Fibroblast of lung (primary cell): ENCODE data around the gene TMEM178B.

Experiments used
- EZH2 ChIP-seq: IDR thresholded peaks from 2 replicates; pipeline ENCODE4 v1.5.1; 2012; ENCODE audit warnings: low read length, control low read depth, mild to moderate bottlenecking; ENCODE audit errors: missing control alignments
- TF ChIP-seq, protein P1 (sequence below), 2 donors: IDR thresholded peaks in 1 of 2; conservative IDR thresholded peaks in 1 of 2; 1 replicate in 1 of 2; 2 replicates in 1 of 2; pipeline ENCODE4 v1.5.1; 2011 to 2012; ENCODE audit warnings: low read length in 2 of 2, control low read depth in 1 of 2, inconsistent platforms in 1 of 2, low read depth in 1 of 2, mild to moderate bottlenecking in 1 of 2

DNA sequence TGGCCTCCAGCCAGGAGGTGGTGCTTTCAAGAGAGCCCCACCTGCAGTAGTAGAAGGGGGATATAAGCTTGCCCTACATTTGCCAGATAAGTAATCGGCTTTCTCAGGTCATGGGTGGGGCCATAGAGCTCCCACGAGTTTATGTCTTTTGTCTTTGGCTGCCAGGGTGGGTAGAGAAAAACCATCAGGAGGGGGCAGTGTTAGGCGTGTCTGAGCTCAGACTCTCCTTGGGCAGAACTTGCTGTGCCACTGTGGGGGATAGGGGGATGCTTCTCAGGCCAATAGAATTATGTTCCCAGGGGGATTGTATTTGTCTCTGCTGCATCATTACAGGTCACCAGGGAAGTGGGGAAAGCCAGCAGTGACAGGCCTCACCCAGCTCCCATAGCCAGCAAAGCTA lies 46.8 kb upstream of the TMEM178B start:
- TF ChIP-seq, protein P1, sequence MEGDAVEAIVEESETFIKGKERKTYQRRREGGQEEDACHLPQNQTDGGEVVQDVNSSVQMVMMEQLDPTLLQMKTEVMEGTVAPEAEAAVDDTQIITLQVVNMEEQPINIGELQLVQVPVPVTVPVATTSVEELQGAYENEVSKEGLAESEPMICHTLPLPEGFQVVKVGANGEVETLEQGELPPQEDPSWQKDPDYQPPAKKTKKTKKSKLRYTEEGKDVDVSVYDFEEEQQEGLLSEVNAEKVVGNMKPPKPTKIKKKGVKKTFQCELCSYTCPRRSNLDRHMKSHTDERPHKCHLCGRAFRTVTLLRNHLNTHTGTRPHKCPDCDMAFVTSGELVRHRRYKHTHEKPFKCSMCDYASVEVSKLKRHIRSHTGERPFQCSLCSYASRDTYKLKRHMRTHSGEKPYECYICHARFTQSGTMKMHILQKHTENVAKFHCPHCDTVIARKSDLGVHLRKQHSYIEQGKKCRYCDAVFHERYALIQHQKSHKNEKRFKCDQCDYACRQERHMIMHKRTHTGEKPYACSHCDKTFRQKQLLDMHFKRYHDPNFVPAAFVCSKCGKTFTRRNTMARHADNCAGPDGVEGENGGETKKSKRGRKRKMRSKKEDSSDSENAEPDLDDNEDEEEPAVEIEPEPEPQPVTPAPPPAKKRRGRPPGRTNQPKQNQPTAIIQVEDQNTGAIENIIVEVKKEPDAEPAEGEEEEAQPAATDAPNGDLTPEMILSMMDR (conservative IDR thresholded peaks at IDR 0.05 in 1 of 2, IDR thresholded peaks at IDR 0.05 in 1 of 2; ENCODE audit: low read depth in 1 of 2, low read length in 2 of 2): no peak
- no peak for TF ChIP-seq EZH2
